GM19043 (cell line): Measurements from ENCODE around the gene SUPT4H1.

Experiments
- ATAC-seq: cut with Tn5 transposase; IDR thresholded peaks from one replicate; pipeline ENCODE4 v1.9.1; 2021; ENCODE audit warnings: low read depth; ENCODE audit not compliant: unreplicated experiment

SUPT4H1 gene

DNA sequence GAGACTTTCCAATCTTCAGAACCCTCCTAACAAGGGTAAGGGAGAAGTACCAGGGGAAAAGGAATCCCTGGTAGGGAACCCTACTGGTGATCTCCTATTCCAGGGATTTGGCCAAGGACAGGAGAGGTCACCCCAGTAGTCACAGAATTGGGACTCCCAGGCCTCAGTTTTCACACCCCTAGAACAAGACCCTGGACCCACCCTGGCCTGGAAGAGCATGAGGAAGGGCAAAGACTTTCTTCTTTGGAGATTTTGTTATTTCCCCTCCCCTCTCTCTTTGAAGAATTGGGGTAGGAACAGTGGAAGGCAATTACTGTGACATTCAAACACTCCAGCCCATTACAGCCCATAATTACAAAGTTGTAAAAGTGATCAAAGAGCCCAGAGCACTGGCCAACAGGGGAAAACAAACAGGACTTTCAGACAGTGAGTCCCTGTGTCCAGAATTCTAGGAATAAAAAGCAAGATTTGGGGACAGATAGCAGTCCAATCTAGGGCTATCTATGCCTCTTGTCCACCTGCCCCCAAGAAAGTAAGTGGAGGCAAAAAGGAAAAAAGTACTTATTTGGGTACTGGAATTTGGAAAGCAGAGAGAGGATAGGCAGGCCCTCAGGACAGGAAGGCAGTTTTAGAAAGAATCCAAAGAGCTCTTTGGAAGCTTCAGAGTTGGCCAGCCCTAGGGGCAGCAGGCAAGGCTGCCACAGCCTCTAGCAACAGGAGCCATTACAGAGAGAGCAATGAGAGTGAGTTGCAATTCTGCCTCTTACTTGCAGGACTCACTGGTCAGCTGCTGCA lies 13.4 kb upstream of the SUPT4H1 start:
- no peak for ATAC-seq

DNA sequence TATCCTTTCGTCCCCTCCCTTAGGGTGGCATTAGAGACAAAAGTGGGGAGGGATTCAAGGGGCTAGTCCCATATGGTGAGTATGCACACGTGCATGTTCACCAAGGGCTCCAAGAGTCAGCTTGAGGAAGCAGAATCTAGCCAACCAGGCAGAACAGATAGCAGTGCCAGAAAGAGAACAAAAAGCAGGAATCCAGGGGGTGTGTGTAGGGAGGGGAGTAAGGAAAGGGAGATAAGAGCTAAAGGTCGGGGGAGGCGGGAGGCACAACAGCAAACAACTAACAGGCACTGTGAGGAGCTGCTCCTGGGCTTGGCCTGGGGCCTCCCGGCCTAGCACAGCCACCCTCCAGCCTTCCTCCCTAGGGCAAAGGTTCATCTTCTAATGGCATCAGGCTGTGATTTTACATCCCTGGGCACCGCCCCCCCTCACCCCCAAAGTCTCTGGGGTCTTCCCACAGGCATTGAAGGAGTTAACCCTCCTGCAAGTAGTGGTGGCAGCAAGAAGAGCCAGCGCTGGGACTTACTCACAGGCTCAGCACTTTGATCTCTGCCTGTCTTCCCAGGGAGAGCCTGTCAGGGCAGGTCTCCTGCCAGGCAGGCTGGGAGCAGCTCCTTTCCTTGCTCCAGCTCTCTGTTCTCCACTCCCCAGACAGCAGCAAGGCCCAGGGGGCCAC lies 12.4 kb upstream of the SUPT4H1 start:
- ATAC-seq, result no peak

DNA sequence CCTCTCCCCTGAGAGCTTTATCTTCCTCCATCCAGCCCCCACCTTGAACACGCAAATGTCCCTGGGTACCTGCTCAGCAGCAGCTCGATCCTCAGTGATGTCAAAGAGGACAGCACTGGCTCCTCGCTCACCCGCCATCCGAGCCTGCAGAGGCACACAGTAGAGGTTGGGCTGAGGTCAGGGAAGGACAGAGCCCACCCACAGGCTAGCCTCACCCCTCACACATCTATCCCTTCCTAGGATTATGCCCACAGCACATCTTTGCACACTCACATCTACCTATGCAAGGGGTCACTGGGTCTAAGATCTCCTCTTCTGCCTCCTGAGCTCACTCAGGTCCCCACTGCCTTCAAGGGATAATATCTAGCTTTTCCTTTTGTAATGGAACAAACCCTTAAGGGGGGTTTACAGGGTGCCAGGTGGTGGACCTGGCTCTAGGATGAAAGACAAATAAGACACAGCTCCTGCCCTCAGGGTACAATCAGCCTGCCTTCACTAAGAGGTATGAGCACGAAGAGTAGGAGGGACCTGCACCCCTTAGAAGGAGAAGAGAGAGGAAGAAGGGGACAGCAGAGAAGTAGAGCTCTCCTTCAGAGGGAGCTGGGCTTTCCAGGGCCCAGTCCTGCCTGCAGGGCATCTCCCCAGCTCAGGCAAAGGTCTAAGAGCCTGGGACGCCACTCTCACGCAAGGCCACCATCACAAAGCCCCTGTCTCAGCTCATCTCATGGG lies 11.6 kb upstream of the SUPT4H1 start:
- no peak for ATAC-seq

DNA sequence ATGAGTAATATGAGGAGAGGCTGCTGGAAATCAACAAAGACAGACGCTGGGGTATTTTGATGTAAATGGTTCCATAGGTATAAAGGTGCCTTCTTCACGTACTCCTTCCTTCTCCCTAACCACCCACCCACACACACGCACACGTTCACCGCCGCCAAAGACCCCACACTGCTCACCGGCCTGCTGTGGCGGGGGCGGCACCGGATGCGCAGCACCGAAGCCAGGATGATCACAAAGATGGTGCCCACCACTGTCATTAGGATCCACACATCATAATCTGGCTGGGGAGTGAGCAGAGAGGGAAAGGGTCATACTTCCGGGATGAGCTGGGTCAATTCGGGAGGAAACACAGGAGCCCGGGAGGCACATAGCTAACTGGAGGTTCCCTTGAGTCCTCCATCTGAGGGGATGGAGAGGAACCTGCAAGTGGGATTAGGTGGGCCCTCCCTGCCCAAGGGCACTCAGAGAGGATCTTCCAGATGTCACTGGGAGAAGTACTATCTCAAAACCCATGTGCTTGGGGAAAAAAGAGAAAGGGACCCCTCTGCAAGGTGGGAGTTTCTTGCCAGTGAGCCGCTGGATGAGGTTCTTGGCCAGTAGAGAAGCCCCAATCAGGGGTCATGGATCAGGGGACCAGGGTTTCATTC lies 10.5 kb upstream of the SUPT4H1 start:
- no peak for ATAC-seq

DNA sequence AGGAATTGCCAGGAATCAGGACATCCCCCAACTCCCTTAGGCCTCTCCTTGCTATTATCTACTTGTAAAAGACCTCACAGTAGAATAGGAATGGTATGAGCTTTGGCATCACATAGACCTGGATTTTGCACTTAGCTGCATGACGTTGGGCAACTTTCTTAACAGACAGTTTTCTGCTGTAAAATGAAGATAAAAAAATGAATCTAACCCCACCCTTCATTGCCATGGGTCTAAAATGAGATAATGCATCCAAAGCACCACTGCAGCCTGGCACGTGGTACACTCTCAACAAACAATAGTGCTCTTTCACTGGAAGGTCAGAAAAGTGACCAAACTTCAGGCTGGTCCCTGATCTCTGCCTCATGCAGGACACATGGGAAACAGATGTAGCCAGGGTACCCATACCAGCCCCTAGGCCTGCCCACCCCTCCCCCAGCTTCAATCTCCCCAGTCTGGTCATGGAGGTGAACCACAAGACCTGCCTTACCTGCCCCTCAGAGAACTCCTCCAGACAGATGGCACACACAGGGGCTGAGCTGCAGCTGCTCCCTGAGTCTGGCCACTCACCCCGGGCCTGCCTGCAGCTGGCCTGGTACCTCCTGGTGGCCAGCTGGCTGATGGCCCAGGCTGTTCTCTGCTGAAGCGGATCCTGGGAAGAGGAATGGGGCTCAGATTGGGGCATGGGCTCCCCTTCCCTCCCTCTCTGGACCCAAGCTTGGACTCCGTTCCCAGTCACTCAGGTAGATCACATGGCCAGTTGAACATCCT lies 8.5 kb upstream of the SUPT4H1 start:
- ATAC-seq, result no peak

DNA sequence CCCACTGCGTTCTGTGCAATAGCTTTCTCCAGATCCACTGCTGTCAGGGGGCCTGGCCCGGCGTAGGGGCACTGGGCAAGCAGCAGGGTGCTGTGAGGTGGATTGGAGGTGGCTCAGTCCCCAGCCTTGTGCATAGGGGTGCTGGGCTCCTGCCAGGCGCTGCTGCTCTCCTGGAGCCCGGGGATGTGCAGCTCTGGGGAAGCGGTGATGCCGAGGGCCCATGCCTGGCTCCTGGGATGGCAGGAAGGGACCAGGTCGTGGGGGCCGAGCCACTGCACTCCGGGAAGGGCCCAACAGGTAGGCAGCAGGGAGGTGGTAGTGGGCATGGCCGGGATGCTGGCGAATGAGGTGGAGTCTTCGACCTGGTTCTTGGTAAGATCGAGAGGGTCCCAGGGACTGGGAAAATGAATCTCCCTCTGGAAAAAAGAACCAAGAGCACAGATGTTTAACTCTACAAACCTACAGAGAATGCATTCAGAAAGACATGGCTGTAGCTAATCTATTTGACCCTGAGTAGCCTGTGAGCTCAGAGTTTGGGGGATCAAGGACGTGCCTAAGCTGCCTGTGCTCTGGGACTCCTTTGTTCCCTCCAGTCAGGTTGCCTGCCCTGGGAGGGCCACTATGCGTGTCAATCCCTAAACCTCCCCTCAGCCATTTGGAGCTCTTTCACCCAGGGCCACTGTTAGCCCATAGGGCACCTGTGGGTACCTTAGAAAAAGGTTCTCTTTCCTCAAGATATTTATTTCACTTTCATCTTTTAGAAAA lies 6.6 kb upstream of the SUPT4H1 start:
- no peak for ATAC-seq

DNA sequence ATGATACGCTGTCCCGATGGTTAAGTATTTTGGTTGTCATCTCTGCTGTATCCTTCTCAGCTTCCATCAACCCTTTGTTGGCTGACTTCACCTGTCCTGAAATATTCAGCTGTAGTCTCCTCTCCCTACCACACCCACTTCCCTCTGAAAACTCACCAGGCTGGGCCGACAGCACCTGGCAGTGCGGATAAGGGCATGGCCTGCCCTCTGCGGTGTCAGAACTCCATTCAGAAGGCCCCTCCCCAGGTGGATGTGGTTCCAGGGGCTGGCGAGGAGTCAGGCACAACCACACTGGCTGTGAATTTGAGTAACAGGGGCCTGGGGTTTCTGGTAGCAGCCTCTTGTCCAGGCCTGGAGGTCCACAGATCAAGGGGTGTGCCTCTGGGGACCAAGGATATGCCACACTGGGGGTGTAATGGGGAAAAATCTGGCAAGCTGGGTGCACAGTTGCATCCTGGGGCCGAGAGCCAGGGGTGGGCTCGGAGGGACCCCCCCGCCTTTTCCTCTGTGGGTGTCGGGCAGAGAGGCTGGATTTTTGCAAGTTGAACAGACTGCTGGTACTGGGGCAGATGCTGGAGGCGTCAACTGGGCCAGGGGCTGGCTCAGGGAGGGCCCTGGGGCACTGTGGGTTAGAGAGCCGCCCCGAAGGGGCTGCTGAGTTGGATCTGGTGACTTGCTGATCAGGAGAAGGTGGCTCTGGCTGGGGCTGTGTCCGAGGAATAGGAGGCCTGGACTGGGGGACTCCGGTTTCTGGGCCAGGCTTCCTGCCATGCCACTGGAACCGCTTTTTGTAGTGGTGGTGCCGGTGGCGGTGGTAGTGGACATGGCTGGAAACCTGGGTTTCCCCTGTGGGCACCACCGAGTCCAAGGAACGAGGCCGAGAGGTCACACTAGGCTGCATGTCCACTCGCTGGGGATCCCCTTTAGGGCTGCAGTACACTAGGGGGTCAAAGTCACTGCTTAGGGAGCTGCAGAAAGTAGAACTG lies 5.6 kb upstream of the SUPT4H1 start:
- no peak for ATAC-seq

DNA sequence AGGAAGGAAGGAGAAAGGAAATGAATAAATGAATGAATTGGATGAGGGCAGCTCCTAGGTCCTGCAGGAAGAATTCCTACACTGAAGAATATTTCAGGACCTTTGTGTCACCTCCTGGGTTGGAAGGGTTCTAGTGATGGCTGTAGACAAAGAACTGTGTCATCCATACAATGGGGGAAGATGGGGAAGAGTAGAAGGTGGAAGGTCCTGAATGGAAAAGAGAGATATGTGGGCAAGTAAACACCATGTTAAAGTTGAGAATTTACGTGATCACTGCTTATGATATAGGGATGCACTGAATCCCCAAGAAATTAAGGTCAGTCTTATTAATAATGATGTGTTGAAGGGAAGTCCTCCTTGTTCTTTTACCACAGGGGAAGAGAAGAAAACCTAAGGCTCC lies 4.2 kb upstream of the SUPT4H1 start:
- ATAC-seq, result no peak

DNA sequence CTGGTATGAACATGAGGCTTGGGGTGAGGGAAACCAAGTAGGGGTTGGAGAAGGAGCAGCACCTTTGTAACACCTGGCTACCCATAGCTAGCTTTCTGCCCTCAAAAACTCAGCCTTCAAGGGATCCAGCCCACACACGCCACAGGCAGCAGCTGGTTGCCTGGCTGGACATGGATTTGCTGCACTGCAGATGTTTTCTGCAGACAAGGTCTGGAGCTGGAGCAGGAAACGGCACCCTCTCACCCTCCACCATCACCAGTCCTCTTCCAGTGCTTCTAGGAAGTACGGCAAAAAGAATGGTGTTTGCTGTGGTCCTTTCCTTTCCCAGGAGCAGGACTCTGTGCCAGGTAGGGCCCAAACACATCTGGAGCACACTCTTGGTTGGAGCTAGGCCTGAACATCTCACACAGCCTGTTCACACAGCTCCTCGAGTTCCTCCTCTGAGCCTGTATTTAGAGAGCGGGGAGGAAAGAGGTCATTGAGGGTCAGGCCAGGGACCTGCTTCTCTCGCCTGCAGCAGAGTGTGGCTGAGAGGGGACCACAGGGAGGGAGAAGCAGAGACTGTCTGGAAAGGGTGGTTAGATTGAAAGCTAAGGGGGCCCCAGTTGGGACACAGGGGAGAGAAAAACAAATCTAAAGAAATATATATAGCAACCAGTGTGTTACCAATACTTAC lies 2.7 kb upstream of the SUPT4H1 start:
- no peak for ATAC-seq

DNA sequence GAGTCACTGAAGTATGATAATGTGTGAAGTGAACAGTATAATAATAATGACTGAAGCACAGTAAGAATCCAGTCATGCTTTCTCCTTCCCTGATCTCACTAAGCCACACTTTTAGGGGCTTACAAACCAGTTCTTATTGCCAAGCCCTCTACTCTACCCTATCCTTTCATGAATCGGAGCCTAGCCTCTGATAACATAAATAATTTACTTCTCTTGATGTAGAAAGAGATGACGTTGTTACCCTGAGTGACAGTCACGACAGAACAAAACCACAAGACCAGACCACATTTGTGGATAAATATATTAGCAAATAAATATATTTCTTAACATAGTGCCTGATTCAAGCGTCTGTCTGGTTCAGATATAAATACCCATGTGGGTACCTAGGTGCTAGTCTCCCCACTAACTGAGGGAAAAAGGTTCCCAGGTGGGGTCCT lies 1.4 kb upstream of the SUPT4H1 start:
- ATAC-seq, result no peak

DNA sequence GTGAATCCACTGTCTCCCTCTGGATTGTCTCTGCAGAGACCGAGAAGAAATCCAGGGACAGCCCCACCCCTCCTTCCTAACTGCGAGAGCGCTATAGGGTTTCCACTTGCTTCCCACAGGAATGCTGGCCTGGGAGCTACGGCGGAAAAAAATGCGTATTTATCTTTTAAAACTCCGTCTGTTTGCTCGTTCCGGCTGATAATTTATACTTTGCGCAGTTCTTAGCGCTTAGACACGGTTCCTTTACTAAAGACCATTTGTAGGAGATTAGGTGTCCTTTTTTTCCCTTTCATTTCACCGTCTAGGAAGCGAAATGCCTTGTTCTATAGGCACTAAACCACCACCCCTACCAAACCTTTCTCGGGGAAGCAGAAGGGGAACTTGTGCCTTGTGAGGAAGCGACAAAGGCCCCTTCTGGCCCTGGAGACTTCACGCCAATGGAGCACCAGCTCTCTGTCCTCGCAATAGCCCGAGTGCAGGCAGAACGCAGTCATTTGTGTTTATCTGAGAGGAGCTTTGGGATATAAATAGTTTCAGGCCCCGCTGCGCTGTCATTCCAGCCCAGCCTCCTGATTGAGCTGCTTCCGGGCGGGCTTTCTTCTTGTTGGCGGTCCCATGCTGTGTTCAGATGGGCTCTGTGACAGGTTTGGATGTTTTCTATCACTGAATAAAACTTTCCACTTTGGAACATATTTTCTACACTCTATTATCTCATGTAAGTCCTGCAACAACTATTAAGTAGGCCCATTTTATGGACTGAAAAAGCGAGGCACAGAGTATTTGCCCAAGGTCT lies 791 bp upstream of the SUPT4H1 start:
- no peak for ATAC-seq

DNA sequence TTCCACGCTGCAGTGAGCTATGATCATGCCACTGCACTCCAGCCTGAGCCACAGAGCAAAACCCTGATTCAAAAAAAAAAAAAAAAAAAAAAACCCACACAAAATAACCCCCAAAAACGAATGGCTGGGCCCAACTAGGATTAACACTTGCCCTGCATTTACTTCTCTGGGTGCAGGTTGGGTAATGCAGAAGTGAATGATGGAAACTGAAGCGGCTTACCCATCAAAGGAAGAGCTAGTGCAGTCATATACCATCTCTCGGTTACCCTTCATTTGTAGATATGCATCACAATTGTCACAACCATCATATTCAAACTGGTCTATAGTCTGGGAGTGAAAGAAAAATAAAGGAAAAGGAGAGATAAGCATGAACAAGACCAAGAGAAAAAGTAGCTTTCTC lies 819 bp downstream of the SUPT4H1 start:
- no peak for ATAC-seq

DNA sequence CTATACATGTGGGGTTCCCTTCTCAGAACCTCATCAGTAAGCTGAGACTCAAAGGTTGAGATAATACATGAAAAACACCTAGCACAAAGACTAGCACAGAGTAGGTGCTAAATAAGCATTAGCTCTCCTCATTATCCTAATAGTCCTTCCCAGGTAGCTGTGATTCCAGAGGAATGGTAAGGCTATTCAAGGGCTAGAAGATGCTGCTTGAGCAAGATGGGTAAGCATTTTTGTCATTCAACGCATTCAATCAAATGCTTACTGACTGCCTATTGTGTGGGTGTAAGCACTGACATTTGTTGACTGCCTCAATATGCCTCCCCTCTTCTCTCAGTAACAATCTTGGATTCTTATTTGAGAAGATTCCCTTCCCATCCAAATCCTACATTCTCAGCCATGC lies 4.0 kb downstream of the SUPT4H1 start:
- no peak for ATAC-seq

DNA sequence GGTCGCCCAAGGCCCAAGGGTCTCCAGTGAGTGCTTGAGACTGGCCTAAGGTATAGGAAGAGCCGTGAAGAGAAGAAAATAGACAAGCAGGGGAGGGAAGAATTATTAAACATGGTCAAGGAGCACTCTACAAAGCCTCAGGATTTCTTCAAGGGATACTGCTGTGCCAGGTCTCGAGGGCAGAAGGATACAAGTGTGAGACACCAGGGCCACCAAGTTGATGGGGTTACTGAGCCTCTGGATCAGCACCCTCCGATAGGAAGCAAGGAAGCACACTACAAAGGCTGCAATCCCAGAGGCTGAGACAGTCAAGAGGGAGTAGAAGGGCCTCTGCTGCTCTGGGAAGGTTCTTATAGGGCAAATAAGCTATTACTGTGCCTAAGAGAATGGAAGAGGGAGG lies 6.5 kb downstream of the SUPT4H1 start:
- no peak for ATAC-seq

DNA sequence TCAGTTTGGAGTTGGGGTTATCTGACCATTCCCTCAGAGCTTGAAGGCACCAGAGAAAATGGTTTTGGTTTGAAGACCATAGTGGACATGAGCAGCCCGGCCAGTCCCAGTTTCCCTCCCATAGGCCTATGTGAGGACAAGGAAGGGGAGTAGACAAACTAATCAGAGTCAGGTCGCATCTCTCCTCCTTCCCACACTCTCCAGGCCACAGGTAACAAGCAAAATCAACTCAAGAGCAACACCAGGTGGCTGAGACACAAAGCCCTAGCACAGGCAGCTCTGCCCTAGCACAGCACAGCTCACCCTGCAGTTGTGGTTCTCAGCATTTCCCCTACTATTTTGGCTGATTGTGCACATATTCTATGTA lies 7.2 kb downstream of the SUPT4H1 start:
- ATAC-seq, result peak; percentile 39

DNA sequence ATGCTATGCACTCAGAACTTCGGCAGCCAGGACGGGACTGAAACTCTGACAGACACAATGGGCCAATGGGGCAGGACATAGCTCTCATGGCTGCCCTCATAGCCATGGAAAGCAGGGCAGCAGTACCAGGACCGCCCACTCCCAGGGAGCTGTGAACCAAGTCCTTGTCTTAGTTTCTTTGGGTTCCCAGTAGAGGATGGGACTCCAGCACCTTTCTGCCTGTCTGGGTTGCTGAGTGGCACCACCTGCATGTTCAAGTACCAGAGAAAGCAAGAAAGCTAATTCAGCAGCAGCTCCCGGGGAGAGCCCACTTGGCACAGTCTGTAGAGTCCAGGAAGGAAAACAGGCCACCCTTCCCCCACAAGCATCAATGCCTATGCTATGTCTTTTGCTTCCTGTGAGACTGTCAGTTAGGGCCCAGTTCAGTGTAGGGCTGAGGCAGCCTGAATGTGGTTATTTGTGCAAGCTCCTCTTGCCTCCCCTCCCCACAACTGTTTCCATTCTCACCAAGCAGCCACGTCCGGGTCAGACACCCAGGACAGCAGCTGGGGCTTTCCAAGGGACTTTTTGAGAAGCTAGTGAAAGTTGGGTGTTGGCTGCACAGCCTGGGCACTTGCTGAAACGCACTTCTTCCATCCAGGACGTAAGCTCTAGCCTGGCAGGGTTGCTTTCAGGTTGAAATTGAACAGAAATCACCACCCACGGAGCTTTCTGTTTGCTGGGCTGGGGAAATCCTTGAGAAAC lies 7.8 kb downstream of the SUPT4H1 start:
- peak; percentile 82 for ATAC-seq
